ENCODE results near the gene MSANTD2.

The MSANTD2 gene

DNA sequence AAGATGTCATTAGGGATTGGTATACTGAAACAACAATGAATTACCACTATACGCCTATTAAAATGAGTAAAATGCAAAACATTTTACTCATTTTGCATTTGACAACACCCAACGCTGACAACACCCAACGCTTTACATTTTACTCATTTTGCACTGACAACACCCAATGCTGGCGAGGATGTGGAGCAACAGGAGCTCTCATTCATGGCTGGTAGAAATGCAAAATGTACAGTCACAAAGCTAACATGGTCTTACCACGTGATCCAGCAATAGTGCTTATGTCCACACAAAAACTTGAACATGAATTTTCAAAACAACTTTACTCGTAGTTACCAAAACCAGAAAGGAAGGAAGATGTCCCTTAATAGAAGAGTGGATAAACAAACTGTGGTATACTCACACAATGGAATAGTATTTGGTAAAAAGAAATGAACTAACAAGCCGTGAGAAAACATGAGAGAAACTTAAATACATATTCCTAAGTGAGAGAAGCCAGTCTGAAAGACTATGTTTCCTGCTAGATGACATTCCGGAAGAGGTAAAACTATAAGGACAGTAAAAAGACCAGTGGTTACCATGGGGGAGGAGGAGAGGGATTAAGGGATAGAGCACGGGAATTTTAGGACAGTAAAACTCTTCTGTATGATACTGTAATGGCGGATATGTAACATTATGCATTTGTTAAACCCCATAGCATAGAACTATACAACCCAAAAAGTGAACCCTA, 11.4 kb upstream of the MSANTD2 start:
- POLR2A ChIA-PET (ENCODE audit: low non-redundant PET), result no interaction called here
- no peak overlapping the region for H3K27ac ChIP-seq
- TF ChIP-seq, protein P1, sequence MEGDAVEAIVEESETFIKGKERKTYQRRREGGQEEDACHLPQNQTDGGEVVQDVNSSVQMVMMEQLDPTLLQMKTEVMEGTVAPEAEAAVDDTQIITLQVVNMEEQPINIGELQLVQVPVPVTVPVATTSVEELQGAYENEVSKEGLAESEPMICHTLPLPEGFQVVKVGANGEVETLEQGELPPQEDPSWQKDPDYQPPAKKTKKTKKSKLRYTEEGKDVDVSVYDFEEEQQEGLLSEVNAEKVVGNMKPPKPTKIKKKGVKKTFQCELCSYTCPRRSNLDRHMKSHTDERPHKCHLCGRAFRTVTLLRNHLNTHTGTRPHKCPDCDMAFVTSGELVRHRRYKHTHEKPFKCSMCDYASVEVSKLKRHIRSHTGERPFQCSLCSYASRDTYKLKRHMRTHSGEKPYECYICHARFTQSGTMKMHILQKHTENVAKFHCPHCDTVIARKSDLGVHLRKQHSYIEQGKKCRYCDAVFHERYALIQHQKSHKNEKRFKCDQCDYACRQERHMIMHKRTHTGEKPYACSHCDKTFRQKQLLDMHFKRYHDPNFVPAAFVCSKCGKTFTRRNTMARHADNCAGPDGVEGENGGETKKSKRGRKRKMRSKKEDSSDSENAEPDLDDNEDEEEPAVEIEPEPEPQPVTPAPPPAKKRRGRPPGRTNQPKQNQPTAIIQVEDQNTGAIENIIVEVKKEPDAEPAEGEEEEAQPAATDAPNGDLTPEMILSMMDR (conservative IDR thresholded peaks at IDR 0.05; ENCODE audit: low read depth), result no peak
- DNase-seq (ENCODE audit: low spot score), result no peak
- CTCF ChIA-PET, result interaction anchor here (0.6 kb wide), 1 partner anchor 315 kb away, joined by 3 read pairs; no protein-coding TSS in a partner anchor

DNA sequence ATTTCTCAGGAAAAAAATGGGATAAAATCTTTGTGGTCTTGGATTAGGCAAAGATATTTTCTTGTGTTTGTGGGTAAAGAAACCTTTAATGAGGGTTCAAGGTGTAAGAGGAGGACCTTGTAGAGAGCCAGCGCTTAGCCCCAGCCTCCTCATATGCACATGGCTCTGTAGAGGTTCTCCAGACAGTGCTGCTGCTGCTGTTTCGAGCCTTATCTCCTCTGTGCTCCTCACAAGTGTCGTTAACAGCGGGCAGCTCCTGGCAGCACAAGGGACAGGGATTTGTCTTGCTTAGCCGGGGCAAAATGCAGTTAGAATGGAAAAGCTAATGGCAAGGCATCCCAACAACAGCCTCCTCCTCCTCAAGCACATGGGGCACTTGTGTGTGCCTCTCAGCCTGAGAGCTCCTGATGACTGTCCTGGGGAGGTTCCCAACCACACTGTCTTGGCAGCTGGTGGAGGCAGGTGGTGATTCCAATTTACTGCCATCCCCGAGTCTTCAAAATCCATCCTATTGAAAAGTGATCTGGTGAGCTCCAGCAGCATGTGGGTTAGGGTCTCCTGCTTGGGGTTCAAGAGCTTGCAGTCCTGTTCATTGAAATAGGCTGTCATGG, 7.6 kb upstream of the MSANTD2 start:
- ChIA-PET POLR2A (ENCODE audit: low non-redundant PET) (no interaction called here), CTCF (no interaction called here)
- TF ChIP-seq, protein P1 (conservative IDR thresholded peaks at IDR 0.05; ENCODE audit: low read depth), result no peak
- H3K27ac ChIP-seq, result no peak overlapping the region
- no peak for DNase-seq (ENCODE audit: low spot score)

- CTCF ChIA-PET, result interaction anchor here (0.9 kb wide), 1 partner anchor 29 kb away, joined by 8 read pairs; no protein-coding TSS in a partner anchor
- TF ChIP-seq, protein P1 (conservative IDR thresholded peaks at IDR 0.05; ENCODE audit: low read depth), result no peak
- no peak for DNase-seq (ENCODE audit: low spot score)
- no peak overlapping the region for H3K27ac ChIP-seq
- POLR2A ChIA-PET (ENCODE audit: low non-redundant PET), result interaction anchor here (0.6 kb wide), 1 partner anchor 45 kb away, joined by 5 read pairs; no protein-coding TSS in a partner anchor
These were observed 7.0 kb upstream of the MSANTD2 start for GRCh38 chr11:124807201-124807600.

DNA sequence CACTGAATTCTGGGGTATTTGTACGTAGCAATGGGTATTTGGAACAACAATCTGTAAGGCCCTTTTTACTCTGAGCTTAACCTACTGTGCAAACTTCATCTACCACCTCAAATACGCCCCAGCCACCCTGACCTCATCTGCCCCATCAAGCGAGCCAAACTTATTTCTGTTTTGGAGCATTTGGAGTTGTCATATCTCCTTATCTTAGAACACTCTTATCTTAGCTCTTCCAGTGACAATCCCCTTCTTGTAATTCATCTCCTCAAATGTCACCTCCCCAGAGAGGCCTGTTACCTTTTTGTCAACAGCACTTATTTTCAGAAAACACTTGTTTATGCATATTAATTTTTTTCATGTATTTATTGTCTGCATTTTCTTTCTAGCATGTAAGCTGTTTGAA, 4.7 kb upstream of the MSANTD2 start:
- TF ChIP-seq, protein P1 (conservative IDR thresholded peaks at IDR 0.05; ENCODE audit: low read depth), result no peak
- DNase-seq (ENCODE audit: low spot score), result no peak
- no peak overlapping the region for H3K27ac ChIP-seq
- CTCF ChIA-PET, result interaction anchor here (1.2 kb wide), 1 partner anchor 49 kb away, joined by 3 read pairs; no protein-coding TSS in a partner anchor
- POLR2A ChIA-PET (ENCODE audit: low non-redundant PET), result no interaction called here

DNA sequence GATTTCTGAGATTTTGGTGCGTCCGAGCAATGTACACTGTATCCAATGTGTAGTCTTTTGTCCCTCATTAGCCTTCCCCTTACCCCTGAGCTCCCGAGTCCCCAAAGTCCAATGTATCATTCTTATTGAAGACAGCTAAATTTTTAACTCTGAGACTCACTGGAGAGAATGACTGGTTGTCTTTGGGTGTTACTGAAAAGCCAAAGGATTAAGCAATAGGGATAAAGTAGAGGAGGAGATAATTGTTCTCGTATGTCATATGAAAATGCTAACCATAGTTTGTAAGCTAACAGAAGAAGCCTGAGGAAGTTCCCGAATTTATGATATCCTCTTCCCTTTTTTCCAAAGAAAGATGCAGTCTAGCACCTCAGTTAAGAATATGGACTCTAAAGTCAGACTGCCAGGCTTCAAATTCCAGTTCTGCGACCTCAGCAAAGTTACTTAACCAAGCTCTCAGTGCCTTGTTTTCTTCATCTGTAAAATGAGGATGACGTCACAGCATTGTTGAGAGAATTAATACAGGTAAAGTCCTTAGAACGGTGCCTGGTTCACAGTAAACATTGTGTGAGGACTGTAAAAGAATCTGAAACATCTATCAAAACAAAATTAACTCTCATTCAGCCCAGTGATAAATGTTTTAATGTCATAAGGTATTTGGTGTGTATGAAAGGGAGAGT, 1.6 kb upstream of the MSANTD2 start:
- TF ChIP-seq, protein P1 (conservative IDR thresholded peaks at IDR 0.05; ENCODE audit: low read depth), result no peak
- no peak for DNase-seq (ENCODE audit: low spot score)
- POLR2A ChIA-PET (ENCODE audit: low non-redundant PET), result interaction anchor here (0.6 kb wide), 1 partner anchor 153 kb away, joined by 3 read pairs; no protein-coding TSS in a partner anchor
- CTCF ChIA-PET, result interaction anchor here (0.5 to 0.9 kb wide), 3 partner anchors 8 to 18 kb away, joined by 3 to 4 read pairs (median 3); no protein-coding TSS in a partner anchor
- no peak overlapping the region for H3K27ac ChIP-seq

- POLR2A ChIA-PET (ENCODE audit: low non-redundant PET), result interaction anchor here (0.6 kb wide), 1 partner anchor 153 kb away, joined by 3 read pairs; no protein-coding TSS in a partner anchor
- DNase-seq (ENCODE audit: low spot score), result peak; percentile 18
- TF ChIP-seq, protein P1 (conservative IDR thresholded peaks at IDR 0.05; ENCODE audit: low read depth), result no peak
- peak overlapping the region; percentile 91 for H3K27ac ChIP-seq
- CTCF ChIA-PET, result interaction anchor here (0.5 to 1.1 kb wide), 4 partner anchors 17 to 1259 kb away, joined by 3 read pairs; no protein-coding TSS in a partner anchor
These were observed 808 bp upstream of the MSANTD2 start for GRCh38 chr11:124801014-124801413.

All from RWPE1 (cell line).